ENCODE data around the gene UNK.

DNA sequence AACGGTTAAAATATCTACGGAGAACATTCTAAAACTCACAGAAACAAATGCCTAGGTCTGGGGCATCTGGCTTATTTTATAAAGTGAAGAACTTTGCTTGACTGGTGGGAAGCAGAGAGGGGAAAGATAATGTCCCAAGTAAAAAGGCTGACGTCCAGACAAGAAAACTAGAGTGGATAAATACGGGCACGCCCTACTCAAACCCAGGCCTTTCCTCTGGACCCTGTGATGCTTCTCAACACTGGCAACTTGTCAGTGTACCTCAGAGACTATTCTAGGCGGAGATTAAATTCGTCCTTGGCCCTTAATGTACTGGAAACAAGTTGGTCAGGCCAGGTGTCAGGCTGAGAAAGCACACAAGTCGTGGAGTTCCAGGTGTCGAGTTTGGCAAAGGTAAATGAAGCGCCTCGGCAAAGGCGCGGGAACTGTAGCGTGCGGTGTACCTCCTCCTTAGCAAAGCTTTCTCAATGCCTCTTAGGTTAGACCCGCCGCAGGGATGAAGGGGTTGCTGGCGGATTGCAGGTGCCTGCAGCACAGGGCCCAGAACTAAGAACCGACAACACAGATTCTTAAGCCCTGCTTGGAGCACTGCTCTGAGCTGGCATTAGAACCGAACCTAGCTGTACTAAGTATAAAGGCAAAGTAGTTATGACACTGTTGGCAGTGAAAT lies 668 bp upstream of the UNK start:
- TF ChIP-seq RNF2 (conservative IDR thresholded peaks at IDR 0.05; ENCODE audit: low read depth) (no peak; the same call in 1 of the 2 replicates), POLR2AphosphoS5 (IDR thresholded peaks at IDR 0.05; ENCODE audit: low read depth, low read length) (no peak; the same call in 1 of the 2 replicates), ZNF891 (CRISPR knock-in tag; IDR thresholded peaks at IDR 0.05) (0 out of 2 replicates have a peak, but pooled peaks have one; percentile 47), LCORL (IDR thresholded peaks at IDR 0.05) (no peak), LCORL (CRISPR knock-in tag; IDR thresholded peaks at IDR 0.05) (no peak), ZNF24 (IDR thresholded peaks at IDR 0.05) (no peak), ZNF549 (CRISPR knock-in tag; IDR thresholded peaks at IDR 0.05) (no peak), BHLHE40 (IDR thresholded peaks at IDR 0.05; ENCODE audit: low read length) (no peak), ZFP1 (CRISPR knock-in tag; IDR thresholded peaks at IDR 0.05) (no peak), GFI1 (CRISPR knock-in tag; IDR thresholded peaks at IDR 0.05; ENCODE audit: borderline replicate concordance) (no peak)
- TF ChIP-seq, protein P1, sequence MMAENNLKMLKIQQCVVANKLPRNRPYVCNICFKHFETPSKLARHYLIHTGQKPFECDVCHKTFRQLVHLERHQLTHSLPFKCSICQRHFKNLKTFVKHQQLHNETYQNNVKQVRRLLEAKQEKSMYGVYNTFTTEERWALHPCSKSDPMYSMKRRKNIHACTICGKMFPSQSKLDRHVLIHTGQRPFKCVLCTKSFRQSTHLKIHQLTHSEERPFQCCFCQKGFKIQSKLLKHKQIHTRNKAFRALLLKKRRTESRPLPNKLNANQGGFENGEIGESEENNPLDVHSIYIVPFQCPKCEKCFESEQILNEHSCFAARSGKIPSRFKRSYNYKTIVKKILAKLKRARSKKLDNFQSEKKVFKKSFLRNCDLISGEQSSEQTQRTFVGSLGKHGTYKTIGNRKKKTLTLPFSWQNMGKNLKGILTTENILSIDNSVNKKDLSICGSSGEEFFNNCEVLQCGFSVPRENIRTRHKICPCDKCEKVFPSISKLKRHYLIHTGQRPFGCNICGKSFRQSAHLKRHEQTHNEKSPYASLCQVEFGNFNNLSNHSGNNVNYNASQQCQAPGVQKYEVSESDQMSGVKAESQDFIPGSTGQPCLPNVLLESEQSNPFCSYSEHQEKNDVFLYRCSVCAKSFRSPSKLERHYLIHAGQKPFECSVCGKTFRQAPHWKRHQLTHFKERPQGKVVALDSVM (CRISPR knock-in tag; IDR thresholded peaks at IDR 0.05), result no peak
- TF ChIP-seq, protein P2, sequence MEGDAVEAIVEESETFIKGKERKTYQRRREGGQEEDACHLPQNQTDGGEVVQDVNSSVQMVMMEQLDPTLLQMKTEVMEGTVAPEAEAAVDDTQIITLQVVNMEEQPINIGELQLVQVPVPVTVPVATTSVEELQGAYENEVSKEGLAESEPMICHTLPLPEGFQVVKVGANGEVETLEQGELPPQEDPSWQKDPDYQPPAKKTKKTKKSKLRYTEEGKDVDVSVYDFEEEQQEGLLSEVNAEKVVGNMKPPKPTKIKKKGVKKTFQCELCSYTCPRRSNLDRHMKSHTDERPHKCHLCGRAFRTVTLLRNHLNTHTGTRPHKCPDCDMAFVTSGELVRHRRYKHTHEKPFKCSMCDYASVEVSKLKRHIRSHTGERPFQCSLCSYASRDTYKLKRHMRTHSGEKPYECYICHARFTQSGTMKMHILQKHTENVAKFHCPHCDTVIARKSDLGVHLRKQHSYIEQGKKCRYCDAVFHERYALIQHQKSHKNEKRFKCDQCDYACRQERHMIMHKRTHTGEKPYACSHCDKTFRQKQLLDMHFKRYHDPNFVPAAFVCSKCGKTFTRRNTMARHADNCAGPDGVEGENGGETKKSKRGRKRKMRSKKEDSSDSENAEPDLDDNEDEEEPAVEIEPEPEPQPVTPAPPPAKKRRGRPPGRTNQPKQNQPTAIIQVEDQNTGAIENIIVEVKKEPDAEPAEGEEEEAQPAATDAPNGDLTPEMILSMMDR (CRISPR knock-in tag; IDR thresholded peaks at IDR 0.05), result no peak
- TF ChIP-seq, protein P3, sequence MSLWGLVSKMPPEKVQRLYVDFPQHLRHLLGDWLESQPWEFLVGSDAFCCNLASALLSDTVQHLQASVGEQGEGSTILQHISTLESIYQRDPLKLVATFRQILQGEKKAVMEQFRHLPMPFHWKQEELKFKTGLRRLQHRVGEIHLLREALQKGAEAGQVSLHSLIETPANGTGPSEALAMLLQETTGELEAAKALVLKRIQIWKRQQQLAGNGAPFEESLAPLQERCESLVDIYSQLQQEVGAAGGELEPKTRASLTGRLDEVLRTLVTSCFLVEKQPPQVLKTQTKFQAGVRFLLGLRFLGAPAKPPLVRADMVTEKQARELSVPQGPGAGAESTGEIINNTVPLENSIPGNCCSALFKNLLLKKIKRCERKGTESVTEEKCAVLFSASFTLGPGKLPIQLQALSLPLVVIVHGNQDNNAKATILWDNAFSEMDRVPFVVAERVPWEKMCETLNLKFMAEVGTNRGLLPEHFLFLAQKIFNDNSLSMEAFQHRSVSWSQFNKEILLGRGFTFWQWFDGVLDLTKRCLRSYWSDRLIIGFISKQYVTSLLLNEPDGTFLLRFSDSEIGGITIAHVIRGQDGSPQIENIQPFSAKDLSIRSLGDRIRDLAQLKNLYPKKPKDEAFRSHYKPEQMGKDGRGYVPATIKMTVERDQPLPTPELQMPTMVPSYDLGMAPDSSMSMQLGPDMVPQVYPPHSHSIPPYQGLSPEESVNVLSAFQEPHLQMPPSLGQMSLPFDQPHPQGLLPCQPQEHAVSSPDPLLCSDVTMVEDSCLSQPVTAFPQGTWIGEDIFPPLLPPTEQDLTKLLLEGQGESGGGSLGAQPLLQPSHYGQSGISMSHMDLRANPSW (CRISPR knock-in tag; IDR thresholded peaks at IDR 0.05; ENCODE audit: borderline replicate concordance), result no peak
- TF ChIP-seq, protein P4, sequence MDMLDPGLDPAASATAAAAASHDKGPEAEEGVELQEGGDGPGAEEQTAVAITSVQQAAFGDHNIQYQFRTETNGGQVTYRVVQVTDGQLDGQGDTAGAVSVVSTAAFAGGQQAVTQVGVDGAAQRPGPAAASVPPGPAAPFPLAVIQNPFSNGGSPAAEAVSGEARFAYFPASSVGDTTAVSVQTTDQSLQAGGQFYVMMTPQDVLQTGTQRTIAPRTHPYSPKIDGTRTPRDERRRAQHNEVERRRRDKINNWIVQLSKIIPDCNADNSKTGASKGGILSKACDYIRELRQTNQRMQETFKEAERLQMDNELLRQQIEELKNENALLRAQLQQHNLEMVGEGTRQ (IDR thresholded peaks at IDR 0.05; ENCODE audit: low read depth, low read length), result no peak
- TF ChIP-seq, protein P4 (CRISPR knock-in tag; IDR thresholded peaks at IDR 0.05; ENCODE audit: borderline replicate concordance), result no peak
- TF ChIP-seq, protein P5, sequence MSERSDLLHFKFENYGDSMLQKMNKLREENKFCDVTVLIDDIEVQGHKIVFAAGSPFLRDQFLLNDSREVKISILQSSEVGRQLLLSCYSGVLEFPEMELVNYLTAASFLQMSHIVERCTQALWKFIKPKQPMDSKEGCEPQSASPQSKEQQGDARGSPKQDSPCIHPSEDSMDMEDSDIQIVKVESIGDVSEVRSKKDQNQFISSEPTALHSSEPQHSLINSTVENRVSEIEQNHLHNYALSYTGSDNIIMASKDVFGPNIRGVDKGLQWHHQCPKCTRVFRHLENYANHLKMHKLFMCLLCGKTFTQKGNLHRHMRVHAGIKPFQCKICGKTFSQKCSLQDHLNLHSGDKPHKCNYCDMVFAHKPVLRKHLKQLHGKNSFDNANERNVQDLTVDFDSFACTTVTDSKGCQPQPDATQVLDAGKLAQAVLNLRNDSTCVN (CRISPR knock-in tag; IDR thresholded peaks at IDR 0.05; ENCODE audit: borderline replicate concordance), result no peak

Data from HepG2 (cell line).